GM18868 (cell line): ENCODE results near the gene PM20D1.

Source experiments
- ATAC-seq: cut with Tn5 transposase; IDR thresholded peaks from one replicate; pipeline ENCODE4 v1.9.1; 2021; ENCODE audit warnings: mild to moderate bottlenecking, moderate library complexity; ENCODE audit not compliant: unreplicated experiment

The PM20D1 gene

GRCh38 chr1:205780335-205780734, 69.6 kb downstream of the PM20D1 start:
- no peak for ATAC-seq
